NCI-H187 (cell line): ENCODE measurements around the gene LRIT2.
A peak's percentile ranks its signal among the peaks of the same experiment; 100 is the strongest.

ENCODE experiments used
- DNase-seq, 2 experiments: peaks; one replicate each; lab custom pipeline; 2025; lab: John Stamatoyannopoulos, UW

LRIT2 gene, protein sequence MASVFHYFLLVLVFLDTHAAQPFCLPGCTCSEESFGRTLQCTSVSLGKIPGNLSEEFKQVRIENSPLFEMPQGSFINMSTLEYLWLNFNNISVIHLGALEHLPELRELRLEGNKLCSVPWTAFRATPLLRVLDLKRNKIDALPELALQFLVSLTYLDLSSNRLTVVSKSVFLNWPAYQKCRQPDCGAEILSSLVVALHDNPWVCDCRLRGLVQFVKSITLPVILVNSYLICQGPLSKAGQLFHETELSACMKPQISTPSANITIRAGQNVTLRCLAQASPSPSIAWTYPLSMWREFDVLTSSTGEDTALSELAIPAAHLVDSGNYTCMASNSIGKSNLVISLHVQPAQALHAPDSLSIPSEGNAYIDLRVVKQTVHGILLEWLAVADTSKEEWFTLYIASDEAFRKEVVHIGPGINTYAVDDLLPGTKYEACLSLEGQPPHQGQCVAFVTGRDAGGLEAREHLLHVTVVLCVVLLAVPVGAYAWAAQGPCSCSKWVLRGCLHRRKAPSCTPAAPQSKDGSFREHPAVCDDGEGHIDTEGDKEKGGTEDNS

DNA sequence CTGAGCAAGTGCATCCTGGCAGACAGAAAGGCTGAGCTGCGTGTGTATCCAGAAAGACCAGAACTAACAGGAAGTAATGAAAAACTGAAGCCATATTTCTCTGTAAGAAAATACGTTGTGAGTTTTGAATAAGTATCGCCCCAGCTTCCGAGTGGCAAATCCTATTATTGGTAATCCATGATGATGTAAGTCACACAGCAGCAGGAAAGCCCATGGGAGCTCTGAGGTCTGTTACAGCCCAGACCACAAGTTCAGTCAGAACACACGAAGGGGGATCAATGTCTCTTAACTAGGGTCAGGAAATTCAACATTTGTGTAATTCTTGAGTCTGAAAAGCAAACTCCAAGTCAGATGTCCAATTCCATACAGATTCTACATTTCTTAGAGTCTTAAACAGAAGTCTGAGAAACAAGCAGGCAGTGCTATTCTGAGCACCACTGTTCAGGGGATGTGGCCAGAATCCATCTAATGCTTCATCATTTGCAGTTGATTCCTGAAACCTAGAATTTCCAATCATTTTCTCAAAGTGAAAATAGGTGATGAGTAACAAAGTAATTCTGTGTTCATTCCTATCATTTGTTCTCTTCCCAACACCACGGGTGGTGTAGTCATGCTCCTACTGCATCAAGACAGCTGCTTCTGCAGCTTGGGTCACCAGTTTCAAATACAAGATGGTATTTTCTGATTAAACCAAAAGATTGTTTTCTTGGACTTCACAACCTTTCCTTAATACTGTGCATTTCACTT lies at the start of gene LRIT2:
Gene LRIT2 (minus strand): TSS at position 118 of the 747 bp plus-strand sequence. CDS start 24 bp downstream, at position 94.
- DNase-seq: no peak

DNA sequence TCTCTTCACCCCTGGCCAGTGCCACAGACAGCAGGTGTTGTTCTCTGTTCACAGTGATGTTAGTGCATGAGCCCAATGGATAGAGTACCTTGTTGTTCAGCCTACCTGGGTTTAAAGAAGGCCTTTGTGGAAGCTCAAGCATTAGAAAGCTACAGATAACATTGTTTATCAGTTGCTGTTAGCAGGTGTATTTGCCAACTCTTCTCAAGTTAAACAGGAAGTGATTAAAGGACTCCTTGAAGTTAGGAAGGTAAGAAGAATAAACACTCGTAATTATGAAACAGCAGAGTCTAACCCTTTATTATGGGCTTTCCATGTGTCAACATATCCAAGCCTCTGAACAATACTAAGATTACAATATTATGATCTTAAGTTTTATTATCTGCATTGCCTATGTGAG lies 45.4 kb upstream of the LRIT2 start:
- no peak for DNase-seq

DNA sequence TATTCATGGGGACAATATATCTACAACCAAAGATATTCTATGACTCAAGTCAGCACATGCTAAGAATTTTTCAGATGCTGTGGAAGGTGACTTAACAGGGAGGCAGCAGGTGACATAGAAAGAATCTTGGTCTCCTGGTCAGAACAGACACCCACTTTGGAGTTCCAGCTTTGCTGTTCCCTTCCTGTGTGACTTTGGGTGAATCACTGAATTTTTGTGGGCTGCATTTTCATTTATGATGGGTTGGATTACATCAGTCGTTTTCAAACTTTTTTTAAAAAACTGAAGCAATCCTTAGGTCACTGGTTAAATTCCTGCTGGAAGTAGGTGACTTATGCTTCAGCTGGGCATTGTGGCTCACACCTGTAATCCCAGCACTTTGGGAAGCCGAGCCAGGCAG lies 44.4 kb upstream of the LRIT2 start:
- no peak for DNase-seq

DNA sequence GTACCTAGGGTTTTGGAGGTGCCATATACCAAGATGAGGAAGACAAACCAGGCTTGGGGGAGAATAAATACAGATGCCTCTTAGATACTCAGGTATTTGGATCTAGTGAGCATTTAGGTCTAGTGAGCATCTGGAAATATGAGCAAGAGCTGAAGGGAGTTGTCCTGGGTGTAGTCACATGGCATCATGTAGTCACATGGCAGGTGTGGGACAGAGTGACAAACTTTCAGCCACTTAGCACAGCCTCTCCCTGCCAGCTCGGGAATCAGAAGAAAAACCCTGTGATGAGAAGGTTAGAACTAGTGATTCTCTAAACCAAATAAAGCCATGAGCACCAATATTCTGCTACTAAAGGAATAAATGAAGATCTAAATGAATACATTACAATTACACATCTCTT lies 43.8 kb upstream of the LRIT2 start:
- no peak for DNase-seq

DNA sequence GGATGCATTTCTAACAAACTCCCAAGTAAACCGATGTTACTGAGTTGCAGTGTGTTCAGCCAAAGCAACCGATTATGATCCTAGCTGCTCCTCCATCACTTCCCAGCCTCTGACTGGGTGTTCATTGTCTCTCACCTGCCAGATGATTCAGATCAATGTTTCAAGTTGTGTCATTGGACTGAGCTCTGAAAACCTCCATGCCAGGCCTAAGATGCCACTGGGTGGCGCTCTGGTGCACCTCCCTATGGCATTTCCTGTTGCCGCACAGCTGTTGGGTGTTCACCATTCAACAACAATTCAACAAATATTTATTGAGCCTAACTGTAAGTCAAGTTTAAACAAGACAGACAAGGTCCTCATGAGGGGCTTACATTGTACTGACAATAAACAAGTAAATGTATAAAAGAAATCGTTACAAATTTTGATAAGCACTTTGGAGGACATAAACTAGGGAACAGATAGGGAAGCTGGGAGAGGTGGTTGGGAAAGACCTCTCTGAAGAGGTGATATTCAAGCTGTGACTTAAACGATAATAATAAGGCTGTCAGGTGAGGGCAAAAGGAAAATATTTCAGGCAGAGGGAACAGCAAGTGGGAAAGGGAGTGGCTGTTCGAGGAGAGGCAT lies 42.3 kb upstream of the LRIT2 start:
- no peak for DNase-seq

DNA sequence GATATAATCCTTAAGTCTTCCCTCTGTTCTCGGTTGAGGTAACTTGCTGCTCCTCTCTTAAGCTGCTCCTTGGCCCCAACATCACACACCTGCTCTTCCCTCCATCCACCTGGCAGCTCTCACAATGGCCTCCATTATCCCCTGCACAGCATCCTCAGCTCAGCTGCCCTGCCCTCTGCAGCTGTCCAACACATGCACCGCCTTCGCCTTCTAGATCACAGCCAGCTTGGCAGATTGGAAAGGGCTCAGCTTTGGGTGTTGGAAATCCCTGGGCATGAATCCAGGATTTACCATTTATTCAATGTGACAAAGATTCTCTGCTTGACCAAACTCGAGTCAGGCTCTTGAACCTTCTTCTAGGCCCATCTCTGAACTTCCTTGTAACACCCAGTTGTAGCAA lies 40.1 kb upstream of the LRIT2 start:
- no peak for DNase-seq

DNA sequence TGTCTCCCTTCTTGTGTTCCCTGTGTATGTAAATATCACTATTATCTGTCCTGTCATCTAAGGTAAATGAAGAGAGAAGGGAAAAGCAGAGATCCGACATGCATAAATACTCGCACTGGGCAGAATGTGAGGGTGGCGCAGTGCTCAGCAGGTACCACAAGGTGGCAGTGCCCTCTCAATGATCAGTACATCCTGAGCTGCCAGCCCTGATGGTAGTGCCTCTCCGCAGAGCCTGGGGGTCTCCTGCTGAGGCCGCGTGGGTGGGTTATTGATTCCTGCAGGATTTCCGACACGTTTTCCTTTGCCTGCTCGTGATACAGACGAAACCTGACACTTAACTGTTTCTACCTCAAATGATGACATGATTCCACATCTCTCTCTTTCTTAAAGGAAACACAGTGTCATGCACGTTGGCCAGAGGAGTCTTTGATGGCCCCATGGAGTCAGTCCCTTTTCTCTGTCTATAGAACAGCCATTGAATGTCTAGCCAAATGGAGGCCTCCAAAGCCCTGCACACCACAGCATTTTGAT lies 39.3 kb upstream of the LRIT2 start:
- DNase-seq: peak in 1 of 2 experiments; percentile 9

DNA sequence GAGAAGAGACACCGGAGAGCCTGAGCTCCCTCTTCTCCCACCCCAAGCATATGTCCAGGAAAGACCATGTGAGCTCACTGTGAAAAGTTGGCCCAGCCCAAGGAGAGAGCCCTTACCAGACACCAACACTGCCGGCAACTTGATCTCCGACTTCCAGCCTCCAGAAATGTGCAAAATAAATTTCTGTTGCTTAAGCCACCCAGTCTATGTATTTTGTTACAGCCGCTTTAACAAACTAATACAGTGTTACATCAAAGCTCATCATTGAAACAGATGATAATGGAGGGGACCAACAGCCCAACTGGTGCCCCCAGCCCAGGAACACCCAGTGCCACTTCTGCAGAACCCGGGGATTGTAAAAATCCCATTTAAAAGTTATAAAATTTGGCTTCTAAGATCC lies 38.4 kb upstream of the LRIT2 start:
- DNase-seq: no peak

DNA sequence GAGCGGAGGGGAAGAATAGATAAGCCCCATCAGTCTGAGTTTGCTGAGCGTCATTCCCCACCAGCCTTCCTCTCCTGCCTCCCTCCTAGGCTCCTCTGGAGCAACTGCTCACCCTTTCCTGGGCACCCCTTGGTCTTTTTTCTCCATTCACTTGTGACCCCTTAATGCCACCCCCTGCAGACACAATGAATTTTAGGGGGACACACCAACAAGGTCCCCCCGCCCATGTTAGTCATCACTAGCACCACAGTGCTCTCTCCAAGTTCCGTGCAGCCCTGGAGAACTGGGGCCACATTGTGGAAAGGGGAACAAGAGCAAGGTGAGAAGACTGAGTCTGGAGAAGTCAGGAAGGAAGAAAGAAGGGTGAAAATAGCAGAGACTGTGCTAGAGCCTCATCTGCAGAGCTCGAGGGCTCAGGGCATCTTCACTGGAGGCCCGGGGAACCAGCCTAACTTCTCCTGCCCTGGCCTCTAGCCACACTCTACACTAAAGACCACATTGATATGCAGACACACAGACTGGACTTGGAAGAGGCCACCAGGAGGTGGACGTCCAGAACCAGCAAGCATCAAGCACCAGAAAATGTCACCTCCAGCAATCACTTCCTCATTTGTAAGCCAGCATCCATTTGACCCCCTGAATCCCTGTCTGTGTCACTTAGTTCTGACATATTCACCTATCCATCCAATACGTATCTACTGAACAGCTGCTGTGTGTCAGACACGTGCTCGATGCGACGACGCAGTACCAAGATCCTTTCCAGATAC lies 37.0 kb upstream of the LRIT2 start:
- DNase-seq: no peak

DNA sequence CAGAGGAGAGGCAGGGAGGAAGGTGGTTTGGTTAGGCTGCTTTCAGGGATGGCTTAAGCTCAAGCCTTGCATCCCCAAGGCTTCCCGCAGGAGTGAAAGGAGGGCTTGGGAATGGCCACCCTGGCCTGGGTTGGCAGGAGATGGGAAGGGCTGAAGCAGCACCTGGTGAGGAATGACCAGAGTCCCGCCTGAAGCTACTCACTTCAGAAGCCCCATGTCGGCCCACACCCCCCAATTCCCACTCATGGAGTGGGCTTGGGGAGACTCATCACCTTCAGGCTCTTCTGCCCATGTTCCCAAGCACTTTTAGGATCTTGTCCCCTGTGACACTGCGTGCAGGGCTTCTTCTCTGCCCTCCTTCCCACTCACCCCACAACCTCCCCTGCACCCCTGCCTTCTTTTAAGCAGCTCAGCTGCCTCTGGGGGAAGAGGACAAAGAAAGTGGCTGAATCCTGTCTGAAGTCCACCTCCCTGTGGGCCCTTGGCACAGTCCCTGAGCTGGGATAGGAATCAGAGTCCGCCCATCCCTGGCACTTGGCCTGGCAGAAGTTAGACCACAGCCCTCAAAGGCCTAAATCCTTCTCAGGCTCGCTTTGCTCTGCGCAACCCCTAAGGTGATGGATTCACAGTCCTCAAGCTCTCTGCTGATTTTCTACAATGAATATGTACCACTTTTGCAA lies 36.0 kb upstream of the LRIT2 start:
- DNase-seq: no peak

DNA sequence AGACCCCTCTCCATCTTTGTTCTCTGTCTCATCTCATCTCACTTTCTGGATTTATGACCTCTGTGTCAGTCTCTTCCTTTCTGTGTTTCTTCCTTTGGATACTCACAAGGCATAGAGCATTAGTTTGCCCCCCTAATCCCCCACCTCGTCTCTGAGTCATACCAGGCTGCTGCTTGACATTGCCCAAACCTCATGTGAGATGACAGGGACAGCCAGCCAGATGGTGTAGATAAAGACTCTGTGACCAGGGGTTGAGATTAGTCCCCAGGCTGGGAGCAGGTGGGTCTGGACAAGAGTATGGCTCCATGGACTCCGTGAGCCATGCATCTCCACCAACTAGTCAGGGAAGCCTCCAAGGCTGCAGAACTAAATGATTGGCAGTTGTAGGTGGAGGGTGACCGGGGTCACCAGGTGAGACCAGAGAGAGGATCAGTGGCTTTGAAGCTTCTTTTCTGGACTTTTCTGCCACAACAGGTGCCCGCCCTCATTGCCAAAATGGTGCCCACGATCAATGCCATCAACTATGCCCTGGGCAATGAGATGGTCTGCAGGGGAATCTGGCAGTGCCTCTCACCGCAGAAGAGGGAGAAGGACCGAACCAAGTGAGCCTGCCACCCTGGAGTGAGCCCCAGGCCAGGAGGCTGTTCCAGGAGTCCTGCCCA lies 32.8 kb upstream of the LRIT2 start:
- no peak for DNase-seq

DNA sequence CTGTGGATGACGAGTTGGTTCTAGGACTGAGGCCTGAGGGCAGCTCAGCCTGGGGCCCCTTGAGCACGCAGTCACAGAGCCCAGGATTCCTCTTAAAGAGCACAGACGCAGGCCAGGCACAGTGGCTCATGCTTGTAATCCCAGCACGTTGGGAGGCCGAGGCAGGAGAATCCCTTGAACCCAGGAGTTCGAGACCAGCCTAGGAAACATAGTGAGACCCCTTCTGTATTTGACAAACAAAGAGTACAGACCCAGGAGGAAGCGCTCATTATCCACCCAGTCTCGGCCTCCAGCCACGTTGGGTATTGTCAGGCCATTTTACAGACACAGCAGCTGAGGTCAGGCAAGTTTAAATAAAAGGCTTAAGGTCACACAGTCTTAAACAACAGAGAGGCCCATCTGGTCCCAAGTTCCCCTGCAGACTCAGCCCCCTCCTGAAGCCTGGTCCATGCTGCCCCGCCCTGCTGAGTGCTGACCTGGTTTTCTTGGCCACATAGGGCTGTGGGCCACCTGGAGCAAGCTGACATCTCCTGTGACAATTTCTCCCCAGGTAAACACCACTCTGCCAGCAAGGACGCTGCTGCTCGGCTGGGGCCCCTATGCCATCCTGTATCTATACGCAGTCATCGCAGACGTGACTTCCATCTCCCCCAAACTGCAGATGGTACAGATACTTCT lies 32.1 kb upstream of the LRIT2 start:
- no peak for DNase-seq

DNA sequence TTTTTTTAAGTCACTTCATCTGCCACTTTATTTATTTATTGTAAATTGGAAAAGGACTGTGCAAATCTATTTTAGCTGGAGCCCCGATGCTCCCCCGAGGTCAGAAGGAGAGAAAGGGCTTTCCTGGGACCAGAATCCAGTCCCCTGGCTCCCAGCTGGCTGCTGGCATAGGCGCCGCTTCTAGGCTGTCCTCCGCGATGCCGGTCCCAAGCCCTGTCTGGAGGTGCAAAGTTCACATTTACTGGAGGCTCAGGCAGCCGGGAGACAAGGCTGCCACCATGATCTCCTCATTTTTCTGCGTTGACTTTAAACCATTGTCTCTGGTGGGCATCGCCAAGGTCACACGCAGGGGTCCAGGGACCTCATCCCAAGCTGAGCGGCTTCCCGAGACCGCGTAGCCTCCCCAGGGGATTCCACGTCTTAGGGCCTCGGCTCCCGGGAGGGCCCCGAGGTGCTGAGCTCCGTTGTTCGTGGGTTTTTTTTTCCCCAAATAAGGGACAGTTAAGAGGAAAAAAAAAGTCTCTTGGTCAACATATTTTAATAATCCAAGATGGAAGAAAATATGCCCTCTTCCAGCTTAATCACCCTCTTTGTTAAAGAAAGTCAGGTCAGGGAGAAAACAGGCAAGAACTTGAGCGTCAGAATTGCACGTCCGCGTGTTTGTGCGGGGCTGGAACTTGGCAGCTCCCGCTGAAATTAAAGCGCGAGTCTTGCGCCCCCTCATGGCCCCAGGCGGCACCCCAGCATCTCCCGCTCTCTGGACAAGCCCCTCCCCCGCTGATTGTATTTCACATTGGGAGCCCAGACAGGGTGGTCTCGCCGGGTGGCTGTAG lies 31.4 kb upstream of the LRIT2 start:
- DNase-seq: no peak

DNA sequence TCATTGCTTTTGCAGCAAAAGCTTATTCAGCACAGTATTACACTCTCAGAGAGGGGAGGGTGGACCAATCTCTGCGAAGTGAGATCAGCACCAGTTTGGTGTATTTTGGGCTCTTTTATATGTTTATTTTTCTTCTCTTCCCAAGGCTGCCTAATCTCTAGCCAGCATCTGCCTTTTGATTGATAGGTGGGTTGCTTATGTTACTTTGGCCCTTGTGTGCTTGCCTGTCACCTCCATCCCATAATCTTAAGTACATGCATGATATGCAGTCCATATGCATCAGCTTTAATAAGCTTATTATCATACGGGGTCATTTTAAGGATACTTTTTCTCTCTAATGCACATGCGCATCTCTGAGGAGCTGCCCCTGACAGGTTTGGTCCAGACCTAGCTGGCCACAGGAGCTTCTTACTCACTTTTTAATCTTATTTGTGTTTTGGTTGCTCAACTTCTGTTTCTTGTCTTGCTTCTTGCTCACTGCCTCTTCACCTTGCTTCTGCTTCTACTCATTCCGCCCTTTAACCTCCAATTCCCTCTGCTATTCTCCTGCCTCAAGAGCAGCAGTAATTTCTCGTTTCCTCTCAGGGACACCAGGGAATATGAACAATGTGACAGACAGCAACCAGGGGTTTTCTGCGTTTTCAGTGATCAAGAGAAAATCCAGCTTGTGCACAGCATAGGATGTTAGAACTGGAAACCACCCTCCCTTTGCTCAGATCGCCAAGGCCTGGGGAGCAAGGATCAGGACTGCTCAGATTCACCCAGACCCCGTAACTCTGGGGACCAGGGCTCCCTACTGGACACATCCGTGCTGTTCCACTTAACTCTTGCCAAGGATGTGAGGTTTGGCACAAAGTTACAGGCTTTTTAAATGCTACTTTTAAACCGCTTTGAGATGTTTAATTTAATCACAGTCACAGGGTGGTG lies 29.5 kb upstream of the LRIT2 start:
- DNase-seq: no peak

DNA sequence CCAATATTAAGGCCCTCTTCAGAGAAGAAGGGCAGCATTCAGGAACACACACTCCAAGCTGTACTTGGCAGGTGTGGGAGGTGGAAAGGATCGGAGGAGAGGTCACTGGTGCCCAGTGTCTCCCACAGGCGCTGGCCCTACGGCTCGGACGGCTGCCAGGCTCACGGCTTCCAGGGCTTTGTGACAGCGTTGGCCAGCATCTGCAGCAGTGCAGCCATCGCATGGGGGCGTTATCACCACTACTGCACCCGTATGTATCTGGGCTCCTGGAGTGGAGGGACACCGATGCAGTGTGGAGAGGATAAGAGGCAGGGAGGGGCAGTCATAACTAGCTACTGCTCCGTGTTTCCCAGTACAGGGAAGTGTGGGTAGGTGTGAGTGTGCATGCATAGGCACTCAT lies 23.4 kb upstream of the LRIT2 start:
- no peak for DNase-seq

DNA sequence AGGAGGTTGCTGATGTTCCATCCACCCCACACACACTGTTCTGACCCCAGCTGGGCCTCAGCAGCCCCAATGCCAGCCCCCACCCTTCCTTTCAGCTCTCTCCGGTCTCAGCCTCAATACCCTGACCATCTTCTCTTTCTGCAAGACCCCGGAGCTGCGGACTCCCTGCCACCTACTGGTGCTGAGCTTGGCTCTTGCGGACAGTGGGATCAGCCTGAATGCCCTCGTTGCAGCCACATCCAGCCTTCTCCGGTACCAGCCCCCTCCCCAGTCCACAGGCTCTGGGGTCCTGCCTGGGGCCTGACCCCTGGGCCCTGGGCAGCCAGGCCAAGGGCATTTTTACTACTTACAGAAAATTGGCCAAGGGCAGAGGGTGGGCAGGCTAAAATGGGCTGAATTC lies 22.2 kb upstream of the LRIT2 start:
- no peak for DNase-seq

DNA sequence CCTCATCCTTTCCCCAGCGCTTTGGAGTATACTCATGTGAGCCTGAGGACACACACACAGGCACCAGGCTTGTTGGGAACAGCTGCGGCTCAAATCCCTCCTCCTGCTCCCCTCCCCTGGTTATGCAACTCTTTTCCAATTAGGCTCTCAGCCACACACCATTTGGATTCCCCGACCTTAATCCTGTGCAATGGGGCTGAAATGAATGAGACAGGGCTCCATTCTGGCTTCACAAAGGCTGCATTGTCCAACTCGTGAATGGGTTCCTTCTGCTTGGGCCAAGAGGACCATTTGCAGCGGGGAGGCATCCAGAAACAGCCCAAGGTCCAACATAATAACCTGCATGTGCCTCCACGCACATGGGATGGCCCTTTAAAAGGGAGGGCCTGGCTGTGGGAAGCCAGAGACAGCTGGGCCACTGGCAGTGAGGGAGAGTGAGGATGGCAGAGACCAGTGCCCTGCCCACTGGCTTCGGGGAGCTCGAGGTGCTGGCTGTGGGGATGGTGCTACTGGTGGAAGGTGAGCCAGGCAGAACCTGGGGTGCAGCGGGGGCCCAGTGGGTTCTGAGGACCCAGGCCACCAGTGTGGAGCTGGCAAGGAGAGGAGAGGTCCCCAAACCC lies 19.4 kb upstream of the LRIT2 start, which contains the start of gene RGR:
Gene RGR (plus strand): TSS at position 403 of the 620 bp plus-strand sequence. CDS start 38 bp downstream, at position 441.
- no peak for DNase-seq
